Muscle layer of duodenum (tissue), 2 donors: Measurements from ENCODE around the gene SERPINB6.

ENCODE experiments used
- H3K27ac ChIP-seq: one replicate; pipeline ENCODE4 v1.7.0; 2013; ENCODE audit warnings: mild to moderate bottlenecking, low read length
- H3K27me3 ChIP-seq: one replicate; pipeline ENCODE4 v1.7.0; 2013; ENCODE audit warnings: low read depth, mild to moderate bottlenecking, control low read depth, low read length
- H3K36me3 ChIP-seq, 2 donors: one replicate each; pipeline ENCODE4 v1.7.0; 2013; ENCODE audit warnings: low read length in 2 of 2, control low read depth in 1 of 2, mild to moderate bottlenecking in 1 of 2; ENCODE audit not compliant: insufficient read depth in 2 of 2, control insufficient read depth in 1 of 2
- H3K4me1 ChIP-seq, 2 donors: one replicate each; pipeline ENCODE4 v1.7.0; 2013; ENCODE audit warnings: low read length in 2 of 2, mild to moderate bottlenecking in 2 of 2, control low read depth in 1 of 2, moderate library complexity in 1 of 2; ENCODE audit not compliant: insufficient read depth in 2 of 2, control insufficient read depth in 1 of 2
- H3K4me3 ChIP-seq, 2 donors: one replicate each; pipeline ENCODE4 v1.7.0; 2013; ENCODE audit warnings: low read length in 2 of 2, low read depth in 1 of 2, mild to moderate bottlenecking in 1 of 2
- H3K9me3 ChIP-seq, 2 donors: one replicate each; pipeline ENCODE4 v1.7.0; 2013; ENCODE audit warnings: low read length in 2 of 2, control low read depth in 1 of 2, mild to moderate bottlenecking in 1 of 2; ENCODE audit not compliant: control insufficient read depth in 1 of 2
- donor health status: healthy.

The SERPINB6 gene

DNA sequence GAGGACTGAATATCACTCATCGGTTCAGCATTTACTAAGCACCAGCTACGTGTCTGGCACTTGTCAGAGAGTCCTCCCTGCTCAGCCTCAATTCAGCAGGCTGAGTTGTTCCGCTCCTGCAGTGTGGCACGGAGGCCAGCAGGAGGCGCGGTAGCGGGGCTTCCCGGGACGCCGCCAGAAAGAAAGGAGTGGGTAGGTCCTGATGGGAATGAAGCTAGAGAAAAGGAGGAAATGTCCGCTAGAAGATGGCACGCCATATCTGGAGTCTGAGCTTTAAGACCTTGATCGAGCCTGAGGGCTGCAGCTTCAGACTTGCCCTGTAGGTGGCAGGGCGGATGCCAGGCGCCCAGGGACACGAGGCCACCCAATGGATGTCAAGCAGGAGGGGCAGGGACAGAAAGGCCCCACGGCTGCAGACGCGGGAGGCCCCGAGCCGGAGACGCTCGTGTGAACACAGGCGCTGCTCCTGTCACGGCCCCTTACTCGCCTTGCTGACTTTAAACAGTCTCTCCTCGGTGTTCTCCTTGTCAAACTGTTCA, 18.7 kb downstream of the SERPINB6 start:
- Histone ChIP-seq H3K4me1 (peaks cover 8 to 10% of the 10 kb centered on the region in 2 donors), H3K4me3 (no peak overlapping the region), H3K36me3 (peaks cover 28 to 38% of the 10 kb centered on the region in 2 donors), H3K27ac (peak overlapping the region; percentile 50), H3K27me3 (no peaks in the 10 kb centered on the region), H3K9me3 (no peaks in the 10 kb centered on the region)

DNA sequence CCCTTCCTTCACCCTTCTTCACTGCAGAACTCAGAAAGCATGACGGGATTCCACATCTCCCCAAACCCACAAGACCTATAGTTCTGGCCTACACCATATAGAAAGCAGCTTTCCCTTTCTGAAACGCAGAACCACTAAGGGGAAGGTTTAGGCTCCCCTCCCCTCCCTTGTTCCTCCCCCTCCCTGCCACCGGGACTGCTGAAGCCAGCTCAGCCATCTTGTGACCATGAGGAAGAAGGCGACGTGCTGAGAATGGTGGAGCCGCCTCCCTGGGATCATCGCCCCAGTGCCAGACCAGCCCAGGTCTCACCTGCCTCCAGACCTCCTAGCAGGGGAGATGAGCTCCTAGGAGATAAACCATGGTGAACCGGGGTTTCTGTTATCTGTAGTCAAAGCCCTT, 19.6 kb downstream of the SERPINB6 start:
- peaks cover 4 to 10% of the 10 kb centered on the region in 2 donors for H3K4me1 ChIP-seq
- H3K27me3 ChIP-seq, result no peaks in the 10 kb centered on the region
- H3K27ac ChIP-seq, result peak overlapping the region; percentile 50
- peaks cover 35 to 44% of the 10 kb centered on the region in 2 donors for H3K36me3 ChIP-seq
- H3K9me3 ChIP-seq, result no peaks in the 10 kb centered on the region
- no peak overlapping the region for H3K4me3 ChIP-seq

DNA sequence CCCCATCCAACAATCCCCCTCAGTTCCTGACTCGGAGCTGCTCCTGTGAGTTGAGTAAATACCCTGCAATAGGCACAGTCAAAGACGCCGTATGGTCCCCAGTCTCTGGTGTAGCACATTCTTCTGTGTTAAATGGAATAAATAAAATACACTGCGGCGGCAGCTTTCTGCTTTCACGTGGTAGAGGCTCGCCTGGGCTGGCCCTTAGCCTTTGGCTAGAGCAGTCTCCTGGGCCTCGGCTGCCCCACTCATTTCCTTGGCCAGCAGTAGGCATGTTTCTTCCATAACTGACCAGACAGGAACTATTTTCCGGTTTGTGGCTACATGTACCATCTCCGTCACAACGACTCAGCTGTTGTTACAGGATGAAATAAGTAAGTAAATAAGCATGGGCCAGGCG, 20.7 kb downstream of the SERPINB6 start:
- H3K27ac ChIP-seq, result no peak overlapping the region

DNA sequence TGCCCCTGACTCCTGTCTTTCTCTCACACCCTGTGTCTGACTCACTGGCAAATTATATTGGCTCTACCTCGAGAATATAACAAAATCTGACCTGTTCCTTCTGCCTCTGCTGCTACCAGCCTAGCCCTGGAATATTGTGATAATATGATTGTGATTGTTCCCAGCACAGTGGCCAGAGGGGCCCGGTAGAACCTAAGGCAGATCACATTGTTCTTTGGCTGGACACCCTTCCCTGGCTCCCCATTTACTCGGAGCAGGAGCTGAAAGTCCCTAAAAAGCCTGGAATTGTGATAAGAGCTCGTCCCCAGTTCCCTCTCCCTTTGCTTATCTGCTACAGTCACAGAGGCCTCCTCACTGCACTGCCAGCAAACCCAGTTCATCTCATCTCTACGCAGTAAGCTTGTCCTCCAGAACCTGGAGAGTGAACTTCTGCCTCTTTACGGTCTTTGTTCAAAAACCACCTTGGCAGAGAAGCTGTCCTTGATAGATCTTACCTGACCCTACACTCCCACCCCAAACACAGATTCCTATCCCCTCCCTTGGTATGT, 21.8 kb downstream of the SERPINB6 start:
- Histone ChIP-seq H3K9me3 (no peaks in the 10 kb centered on the region), H3K27ac (no peak overlapping the region), H3K27me3 (no peaks in the 10 kb centered on the region), H3K4me1 (peaks cover 4 to 10% of the 10 kb centered on the region in 2 donors), H3K36me3 (peaks cover 33 to 35% of the 10 kb centered on the region in 2 donors), H3K4me3 (no peak overlapping the region)

More for the DNA sequence above, 20.7 kb downstream of the SERPINB6 start:
- Histone ChIP-seq H3K36me3 (peaks cover 35 to 40% of the 10 kb centered on the region in 2 donors), H3K9me3 (no peaks in the 10 kb centered on the region), H3K4me3 (no peak overlapping the region), H3K27me3 (no peaks in the 10 kb centered on the region), H3K4me1 (peaks cover 4 to 10% of the 10 kb centered on the region in 2 donors)

DNA sequence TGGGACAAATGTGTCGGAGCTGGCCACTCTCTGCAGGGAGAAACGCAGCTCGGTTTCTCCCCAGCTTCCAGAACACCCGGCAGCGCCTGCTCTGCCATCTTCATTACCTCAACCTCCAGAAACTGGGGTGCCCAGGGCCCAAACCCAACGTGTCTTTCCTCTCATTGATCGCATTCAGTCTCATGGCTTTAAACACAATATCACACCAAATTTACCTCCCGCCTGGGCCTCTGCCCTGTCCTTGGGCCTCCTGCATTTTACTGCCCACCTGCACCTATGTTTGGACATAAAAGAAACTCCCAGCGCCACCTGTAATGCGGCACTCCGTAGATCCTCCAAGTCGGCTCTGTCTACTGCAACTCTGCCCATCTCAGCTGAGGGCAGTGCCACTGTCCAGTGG, 22.2 kb downstream of the SERPINB6 start:
- Histone ChIP-seq H3K27ac (no peak overlapping the region), H3K4me3 (no peak overlapping the region), H3K36me3 (peaks cover 28 to 35% of the 10 kb centered on the region in 2 donors), H3K27me3 (no peaks in the 10 kb centered on the region), H3K9me3 (no peaks in the 10 kb centered on the region), H3K4me1 (peaks cover 4 to 10% of the 10 kb centered on the region in 2 donors)

DNA sequence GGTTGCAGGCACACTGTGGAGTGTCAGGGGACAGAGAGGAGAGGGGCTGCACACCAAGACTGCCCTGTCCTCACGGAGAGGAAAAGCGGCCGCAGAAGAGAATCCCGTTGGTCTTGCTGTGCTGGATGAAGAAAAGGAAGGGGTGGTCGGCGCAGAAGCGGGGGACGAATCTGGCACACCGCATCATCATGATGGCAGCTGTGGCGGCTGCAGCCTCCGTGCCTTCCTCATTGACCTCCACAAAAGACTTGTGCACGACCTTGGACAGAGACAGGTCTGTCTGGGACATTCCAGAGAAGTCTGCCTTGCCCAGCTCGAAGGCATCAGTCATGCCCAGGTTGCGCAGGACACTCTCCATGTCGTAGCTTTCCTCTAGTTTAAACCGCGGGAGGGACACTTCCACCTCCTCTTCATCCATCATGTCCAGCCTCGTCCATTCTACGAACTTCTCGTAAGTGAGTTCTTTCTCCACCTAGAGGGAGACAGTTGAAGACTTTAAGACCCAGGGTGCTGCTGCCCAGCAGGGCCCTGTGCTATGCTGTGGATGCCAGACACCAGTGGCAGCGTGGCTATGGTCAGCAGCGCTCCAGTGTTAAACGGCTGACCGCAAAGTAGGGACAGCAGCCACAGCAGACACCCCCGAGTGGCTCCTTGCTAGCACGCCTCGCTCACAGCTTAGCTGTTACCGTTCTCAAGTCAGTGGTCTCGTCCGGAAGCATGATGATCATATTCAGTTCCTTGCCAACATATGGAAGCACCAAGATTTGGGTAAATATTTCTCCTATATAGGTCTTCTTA, 22.9 kb downstream of the SERPINB6 start:
- no peak overlapping the region for H3K4me3 ChIP-seq
- no peaks in the 10 kb centered on the region for H3K9me3 ChIP-seq
- H3K4me1 ChIP-seq, result peaks cover 4 to 10% of the 10 kb centered on the region in 2 donors
- peaks cover 25 to 34% of the 10 kb centered on the region in 2 donors for H3K36me3 ChIP-seq
- no peak overlapping the region for H3K27ac ChIP-seq
- H3K27me3 ChIP-seq, result no peaks in the 10 kb centered on the region

DNA sequence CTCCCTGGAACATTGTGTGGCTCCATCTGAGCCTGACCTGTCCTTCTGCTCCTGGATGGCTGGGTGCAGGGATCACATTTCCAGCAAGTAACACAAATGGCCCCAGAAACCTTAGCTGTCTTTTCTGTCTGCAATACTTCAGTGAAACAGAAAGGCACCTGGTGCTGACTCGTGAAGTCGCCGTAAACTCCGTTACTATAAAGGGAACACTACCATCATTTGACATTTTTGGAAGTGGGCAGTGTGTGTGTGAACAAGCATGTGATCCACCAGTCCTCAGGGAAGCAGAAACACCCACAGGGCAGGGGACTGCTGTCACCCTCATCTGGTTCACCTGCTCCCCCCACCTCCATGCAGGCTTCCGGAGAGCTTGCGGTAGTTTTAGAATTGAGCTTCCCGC, 23.9 kb downstream of the SERPINB6 start:
- H3K36me3 ChIP-seq, result peaks cover 25 to 29% of the 10 kb centered on the region in 2 donors
- no peak overlapping the region for H3K27ac ChIP-seq
- H3K4me3 ChIP-seq, result no peak overlapping the region
- H3K27me3 ChIP-seq, result no peaks in the 10 kb centered on the region
- no peaks in the 10 kb centered on the region for H3K9me3 ChIP-seq
- H3K4me1 ChIP-seq, result peaks cover 0 to 10% of the 10 kb centered on the region in 2 donors

DNA sequence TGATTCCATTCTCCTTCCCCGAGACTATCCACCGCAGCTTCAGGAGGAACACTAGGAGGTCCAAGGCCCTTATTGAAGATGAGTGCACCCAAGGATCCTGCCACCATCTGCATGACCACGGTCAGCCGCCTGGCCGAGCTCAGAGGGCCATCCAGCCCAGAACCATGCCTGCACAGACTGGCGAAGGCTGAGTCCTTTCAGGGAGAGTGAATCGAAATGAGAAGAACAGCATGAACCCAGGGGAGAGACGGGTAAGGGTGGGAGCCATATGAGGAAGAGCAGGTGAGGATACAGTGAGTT, 26.3 kb downstream of the SERPINB6 start:
- Histone ChIP-seq H3K36me3 (peaks cover 25% of the 10 kb centered on the region in 2 donors), H3K27me3 (no peaks in the 10 kb centered on the region), H3K4me1 (no peaks in the 10 kb centered on the region), H3K9me3 (no peaks in the 10 kb centered on the region), H3K4me3 (no peak overlapping the region), H3K27ac (no peak overlapping the region)

DNA sequence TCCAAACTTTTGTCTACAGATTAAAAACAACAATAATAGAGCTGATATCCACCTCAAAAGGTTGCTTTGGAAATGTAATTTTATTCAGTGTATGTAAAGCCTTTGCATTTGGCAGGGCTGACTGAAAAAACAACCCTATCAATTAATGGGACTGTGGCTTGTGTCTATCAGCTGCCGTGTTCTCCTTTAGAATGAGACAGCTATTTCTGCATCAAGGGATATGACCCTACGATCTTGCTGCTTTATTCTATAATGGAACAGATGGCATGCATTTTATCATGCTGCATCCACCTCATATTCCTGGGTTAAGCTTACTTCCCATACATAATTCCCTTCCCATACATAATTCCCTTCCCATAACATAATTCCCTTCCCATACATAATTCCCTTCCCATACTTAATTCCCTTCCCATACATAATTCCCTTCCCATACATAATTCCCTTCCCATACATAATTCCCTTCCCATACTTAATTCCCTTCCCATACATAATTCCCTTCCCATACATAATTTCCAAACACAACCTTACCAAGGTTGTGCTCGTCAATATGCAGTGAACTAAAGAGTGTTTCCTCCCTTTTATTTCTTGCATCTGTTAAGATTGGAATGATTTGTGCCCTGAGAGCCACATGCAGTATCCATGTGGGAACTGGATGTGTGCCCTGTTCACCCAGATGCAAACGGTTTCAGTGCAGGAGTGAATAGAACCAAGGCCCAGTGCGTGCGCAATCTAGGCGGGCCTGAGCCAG, 26.8 kb downstream of the SERPINB6 start:
- H3K36me3 ChIP-seq, result peaks cover 21 to 25% of the 10 kb centered on the region in 2 donors
- no peaks in the 10 kb centered on the region for H3K4me1 ChIP-seq
- H3K27ac ChIP-seq, result no peak overlapping the region
- no peaks in the 10 kb centered on the region for H3K27me3 ChIP-seq
- no peaks in the 10 kb centered on the region for H3K9me3 ChIP-seq
- no peak overlapping the region for H3K4me3 ChIP-seq

DNA sequence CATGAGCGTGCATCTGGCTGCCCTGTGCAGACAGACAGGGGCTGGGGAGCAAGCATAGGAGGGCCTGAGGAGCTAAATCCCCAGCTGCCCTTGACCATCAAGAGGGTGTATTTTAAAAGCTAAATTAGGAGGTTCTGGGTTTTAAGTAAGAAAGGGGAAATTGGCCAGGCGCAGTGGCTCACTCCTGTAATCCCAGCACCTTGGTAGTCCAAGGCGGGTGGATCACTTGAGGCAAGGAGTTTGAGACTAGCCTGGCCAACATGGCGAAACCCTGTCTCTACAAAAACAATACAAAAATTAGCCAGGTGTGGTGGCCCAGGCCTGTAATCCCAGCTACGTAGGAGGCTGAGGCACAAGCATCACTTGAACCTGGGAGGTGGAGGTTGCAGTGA, 27.8 kb downstream of the SERPINB6 start:
- Histone ChIP-seq H3K4me1 (no peaks in the 10 kb centered on the region), H3K9me3 (no peaks in the 10 kb centered on the region), H3K27me3 (no peaks in the 10 kb centered on the region), H3K4me3 (no peak overlapping the region), H3K27ac (no peak overlapping the region), H3K36me3 (peaks cover 15 to 16% of the 10 kb centered on the region in 2 donors)

DNA sequence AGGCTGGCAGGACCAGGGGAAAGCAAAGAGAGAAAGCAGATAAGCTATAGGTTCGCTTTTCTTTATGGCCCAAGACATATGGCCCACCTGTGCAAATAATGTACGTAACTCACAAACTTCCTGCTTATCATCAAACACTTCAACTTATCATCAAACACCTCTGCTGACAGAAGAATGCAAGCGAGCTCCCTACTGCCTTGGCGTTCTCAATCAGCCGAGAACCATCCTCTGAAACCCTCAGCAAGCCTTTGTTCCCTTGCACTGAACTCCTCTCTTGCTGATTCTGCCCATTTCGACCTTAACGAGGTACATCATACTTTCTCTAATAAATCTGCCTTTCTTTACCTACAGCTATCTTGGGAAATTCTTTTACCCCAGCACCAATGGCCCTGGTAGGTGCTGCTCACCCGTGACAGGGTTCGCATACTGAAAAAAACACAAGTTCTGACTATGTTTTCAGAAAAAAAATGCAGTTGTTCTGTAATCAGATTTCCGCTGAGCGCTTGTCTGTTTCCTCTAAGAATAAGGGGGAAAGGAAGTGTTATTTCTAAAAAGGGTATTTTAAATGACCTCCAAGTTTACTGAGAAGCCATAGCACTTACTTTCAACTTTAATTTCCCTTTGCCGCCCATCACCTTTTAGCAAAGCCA, 28.3 kb downstream of the SERPINB6 start:
- no peak overlapping the region for H3K27ac ChIP-seq
- no peaks in the 10 kb centered on the region for H3K4me1 ChIP-seq
- no peaks in the 10 kb centered on the region for H3K27me3 ChIP-seq
- H3K4me3 ChIP-seq, result no peak overlapping the region
- no peaks in the 10 kb centered on the region for H3K9me3 ChIP-seq
- H3K36me3 ChIP-seq, result peaks cover 10 to 11% of the 10 kb centered on the region in 2 donors
